ENCODE data around the gene SLC49A4.

SLC49A4 gene

GRCh38 chr3:122921791-122922651, 127.2 kb downstream of the SLC49A4 start:
- Histone ChIP-seq H3K4me2 (ENCODE audit: low read length) (peak overlapping the region; percentile 11; the same call in 1 of the 2 replicates), H3K4me1 (ENCODE audit: insufficient read depth, low read length, severe bottlenecking) (no peaks in the 10 kb centered on the region), H3F3A (ENCODE audit: insufficient read depth, low read length) (no peaks in the 10 kb centered on the region), H3K9ac (ENCODE audit: low read length) (no peak overlapping the region), H4K20me1 (ENCODE audit: insufficient read depth, low read length) (no peaks in the 10 kb centered on the region), H3K4me3 (ENCODE audit: low read depth, low read length, poor library complexity, severe bottlenecking) (peak overlapping the region; percentile 40), H3K9me2 (ENCODE audit: low read depth, low read length) (no peaks in the 10 kb centered on the region), H3K27me3 (ENCODE audit: insufficient read depth, low read length) (peaks cover 8% of the 10 kb centered on the region; the same call in 1 of the 2 replicates), H3K27ac (ENCODE audit: low read depth, low read length, poor library complexity, severe bottlenecking) (no peak overlapping the region), H2AFZ (ENCODE audit: low read length) (no peak overlapping the region), H3K79me2 (ENCODE audit: insufficient read depth, low read length) (no peaks in the 10 kb centered on the region), H3K36me3 (ENCODE audit: insufficient read depth, low read length) (no peaks in the 10 kb centered on the region), H3K9me3 (ENCODE audit: low read length) (no peaks in the 10 kb centered on the region)
- TF ChIP-seq EZH2 (IDR thresholded peaks at IDR 0.05; ENCODE audit: borderline replicate concordance, low read length): no peak
- TF ChIP-seq, protein P1, sequence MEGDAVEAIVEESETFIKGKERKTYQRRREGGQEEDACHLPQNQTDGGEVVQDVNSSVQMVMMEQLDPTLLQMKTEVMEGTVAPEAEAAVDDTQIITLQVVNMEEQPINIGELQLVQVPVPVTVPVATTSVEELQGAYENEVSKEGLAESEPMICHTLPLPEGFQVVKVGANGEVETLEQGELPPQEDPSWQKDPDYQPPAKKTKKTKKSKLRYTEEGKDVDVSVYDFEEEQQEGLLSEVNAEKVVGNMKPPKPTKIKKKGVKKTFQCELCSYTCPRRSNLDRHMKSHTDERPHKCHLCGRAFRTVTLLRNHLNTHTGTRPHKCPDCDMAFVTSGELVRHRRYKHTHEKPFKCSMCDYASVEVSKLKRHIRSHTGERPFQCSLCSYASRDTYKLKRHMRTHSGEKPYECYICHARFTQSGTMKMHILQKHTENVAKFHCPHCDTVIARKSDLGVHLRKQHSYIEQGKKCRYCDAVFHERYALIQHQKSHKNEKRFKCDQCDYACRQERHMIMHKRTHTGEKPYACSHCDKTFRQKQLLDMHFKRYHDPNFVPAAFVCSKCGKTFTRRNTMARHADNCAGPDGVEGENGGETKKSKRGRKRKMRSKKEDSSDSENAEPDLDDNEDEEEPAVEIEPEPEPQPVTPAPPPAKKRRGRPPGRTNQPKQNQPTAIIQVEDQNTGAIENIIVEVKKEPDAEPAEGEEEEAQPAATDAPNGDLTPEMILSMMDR (IDR thresholded peaks at IDR 0.05; ENCODE audit: low read length): peak; percentile 21; the same call in 1 of the 2 replicates

- no peaks in the 10 kb centered on the region for H3K9me2 ChIP-seq (ENCODE audit: low read depth, low read length)
- H4K20me1 ChIP-seq (ENCODE audit: insufficient read depth, low read length): no peaks in the 10 kb centered on the region
- no peak overlapping the region for H2AFZ ChIP-seq (ENCODE audit: low read length)
- TF ChIP-seq EZH2 (IDR thresholded peaks at IDR 0.05; ENCODE audit: borderline replicate concordance, low read length): no peak
- TF ChIP-seq, protein P1 (IDR thresholded peaks at IDR 0.05; ENCODE audit: low read length): no peak
- no peaks in the 10 kb centered on the region for H3K36me3 ChIP-seq (ENCODE audit: insufficient read depth, low read length)
- H3F3A ChIP-seq (ENCODE audit: insufficient read depth, low read length): no peaks in the 10 kb centered on the region
- no peak overlapping the region for H3K9ac ChIP-seq (ENCODE audit: low read length)
- H3K79me2 ChIP-seq (ENCODE audit: insufficient read depth, low read length): no peaks in the 10 kb centered on the region
- H3K9me3 ChIP-seq (ENCODE audit: low read length): no peaks in the 10 kb centered on the region
- no peak overlapping the region for H3K4me2 ChIP-seq (ENCODE audit: low read length)
- peaks cover 6% of the 10 kb centered on the region; the same call in 1 of the 2 replicates for H3K27me3 ChIP-seq (ENCODE audit: insufficient read depth, low read length)
- no peak overlapping the region for H3K27ac ChIP-seq (ENCODE audit: low read depth, low read length, poor library complexity, severe bottlenecking)
- no peaks in the 10 kb centered on the region for H3K4me1 ChIP-seq (ENCODE audit: insufficient read depth, low read length, severe bottlenecking)
- H3K4me3 ChIP-seq (ENCODE audit: low read depth, low read length, poor library complexity, severe bottlenecking): no peak overlapping the region
Measured at GRCh38 chr3:122923611-122924010, 128.7 kb downstream of the SLC49A4 start.

DNA sequence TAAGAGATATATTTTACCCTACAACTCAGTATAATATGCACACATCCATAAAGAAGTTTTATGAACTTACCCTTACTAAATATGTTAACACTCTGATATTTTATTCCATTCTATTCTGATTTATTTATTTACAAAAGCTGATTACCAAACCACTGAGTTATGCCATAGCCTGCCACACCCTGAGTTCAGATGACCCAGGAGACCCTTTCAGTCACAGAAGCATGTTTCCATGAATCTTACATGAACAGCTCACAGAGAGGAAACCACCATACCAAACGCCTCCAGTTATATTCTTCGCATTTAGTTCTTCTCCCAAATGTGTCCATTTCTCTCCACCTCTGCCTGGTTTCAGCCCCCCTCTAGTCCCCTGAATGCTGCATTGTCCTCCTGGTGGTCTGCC, 129.2 kb downstream of the SLC49A4 start:
- TF ChIP-seq, protein P1 (IDR thresholded peaks at IDR 0.05; ENCODE audit: low read length): no peak
- no peak for TF ChIP-seq EZH2 (IDR thresholded peaks at IDR 0.05; ENCODE audit: borderline replicate concordance, low read length)
- H3K4me2 ChIP-seq (ENCODE audit: low read length): no peak overlapping the region
- peaks cover 6% of the 10 kb centered on the region; the same call in 1 of the 2 replicates for H3K27me3 ChIP-seq (ENCODE audit: insufficient read depth, low read length)

More for the DNA sequence above, 129.2 kb downstream of the SLC49A4 start:
- no peaks in the 10 kb centered on the region for H3K36me3 ChIP-seq (ENCODE audit: insufficient read depth, low read length)
- no peak overlapping the region for H2AFZ ChIP-seq (ENCODE audit: low read length)
- no peaks in the 10 kb centered on the region for H4K20me1 ChIP-seq (ENCODE audit: insufficient read depth, low read length)
- H3K4me1 ChIP-seq (ENCODE audit: insufficient read depth, low read length, severe bottlenecking): no peaks in the 10 kb centered on the region
- H3K9me2 ChIP-seq (ENCODE audit: low read depth, low read length): no peaks in the 10 kb centered on the region
- H3F3A ChIP-seq (ENCODE audit: insufficient read depth, low read length): no peaks in the 10 kb centered on the region
- H3K4me3 ChIP-seq (ENCODE audit: low read depth, low read length, poor library complexity, severe bottlenecking): no peak overlapping the region
- H3K9ac ChIP-seq (ENCODE audit: low read length): no peak overlapping the region
- no peak overlapping the region for H3K27ac ChIP-seq (ENCODE audit: low read depth, low read length, poor library complexity, severe bottlenecking)
- H3K9me3 ChIP-seq (ENCODE audit: low read length): no peaks in the 10 kb centered on the region
- H3K79me2 ChIP-seq (ENCODE audit: insufficient read depth, low read length): no peaks in the 10 kb centered on the region
